Endothelial cell of umbilical vein (primary cell): ENCODE data around the gene RPL9. TPM values are rescaled to one million over a fixed set of nuclear protein-coding genes. Genes with fewer than 3 reads are reported as not detected.
A peak's percentile ranks its signal among the peaks of the same experiment; 100 is the strongest.

Experiments used
- BruUV-seq: library from RNA; stranded (reverse); fragments of 400-500 nt; replicated peaks from 2 replicates; lab custom pipeline; 2021; lab: Mats Ljungman, UMichigan
- CTCF ChIA-PET: fragments of 300-600, 350-600 bp; sonication (Branson Sonifier 250); formaldehyde crosslinking; loops from one replicate; lab custom pipeline; 2021; ENCODE audit warnings: antibody characterized with exemption, inconsistent platforms; lab: Charles Lee
- POLR2A ChIA-PET: fragments of 300-600, 350-600 bp; sonication (Branson Sonifier 250); formaldehyde crosslinking; loops from one replicate; lab custom pipeline; 2021; ENCODE audit warnings: antibody characterized with exemption, inconsistent platforms; lab: Charles Lee
- DNase-seq: peaks from one replicate; pipeline ENCODE4 v3.0.0-alpha.2; 2011; ENCODE audit warnings: low read depth, low spot score
- FAIRE-seq: peaks from 2 replicates; lab custom pipeline; 2011; peaks lifted over from hg19 to GRCh38; lab: Jason Lieb, UNC
- H2AFZ ChIP-seq: 2 replicates; pipeline ENCODE4 v1.6.0; 2012; ENCODE audit warnings: low read depth, low read length, control low read depth, inconsistent platforms
- H3K27ac ChIP-seq: 2 replicates; pipeline ENCODE4 v1.5.1; 2011; ENCODE audit warnings: low read depth, mild to moderate bottlenecking, control low read depth, low read length, moderate library complexity; ENCODE audit not compliant: insufficient read depth
- H3K27me3 ChIP-seq, 2 experiments: 2 replicates each; pipeline versions ENCODE4 v1.6.0 to v1.6.1; 2011; ENCODE audit warnings: low read length in 2 of 2, mixed read lengths in 1 of 2; ENCODE audit not compliant: control insufficient read depth in 2 of 2, insufficient read depth in 2 of 2
- H3K36me3 ChIP-seq, 2 experiments: 2 replicates in 1 of 2; 3 replicates in 1 of 2; pipeline ENCODE4 v1.5.1; 2011; ENCODE audit warnings: low read length in 2 of 2, mild to moderate bottlenecking in 1 of 2, moderate library complexity in 1 of 2; ENCODE audit not compliant: control insufficient read depth in 2 of 2, insufficient read depth in 2 of 2; ENCODE audit errors: extremely low read depth in 1 of 2
- H3K4me1 ChIP-seq: 3 replicates; pipeline ENCODE4 v1.5.1; 2011; ENCODE audit warnings: mild to moderate bottlenecking, low read length; ENCODE audit not compliant: control insufficient read depth, insufficient read depth; ENCODE audit errors: extremely low read depth
- H3K4me2 ChIP-seq: 2 replicates; pipeline ENCODE4 v1.6.1; 2011; ENCODE audit warnings: low read length, control low read depth, mixed read lengths; ENCODE audit not compliant: insufficient read depth
- H3K4me3 ChIP-seq, 3 experiments: fragments of 200-600 bp in 1 of 3; sonication (generic), shearing (Covaris generic) in 1 of 3; replicated peaks in 1 of 3; 2 replicates each; pipeline ENCODE4 v1.5.1; 2011 to 2016; ENCODE audit warnings: control low read depth in 3 of 3, low read length in 3 of 3, mild to moderate bottlenecking in 2 of 3, inconsistent platforms in 1 of 3, low read depth in 1 of 3, moderate library complexity in 1 of 3; ENCODE audit not compliant: insufficient read depth in 1 of 3
- H3K79me2 ChIP-seq: 2 replicates; pipeline ENCODE4 v1.6.0; 2012; ENCODE audit warnings: low read length, inconsistent platforms; ENCODE audit not compliant: control insufficient read depth, insufficient read depth
- H3K9ac ChIP-seq: replicated peaks from 2 replicates; pipeline ENCODE3; 2011; ENCODE audit warnings: low read length, control low read depth; ENCODE audit not compliant: insufficient read depth; ENCODE audit errors: extremely low read depth
- H3K9me1 ChIP-seq: replicated peaks from 3 replicates; pipeline ENCODE4 v1.6.0; 2011; ENCODE audit warnings: mild to moderate bottlenecking, low read length; ENCODE audit not compliant: control insufficient read depth, insufficient read depth; ENCODE audit errors: extremely low read depth
- H3K9me3 ChIP-seq: replicated peaks from 2 replicates; pipeline ENCODE4 v1.5.1; 2012; ENCODE audit warnings: low read length, inconsistent platforms; ENCODE audit not compliant: control insufficient read depth, insufficient read depth
- H4K20me1 ChIP-seq: replicated peaks from 2 replicates; pipeline ENCODE3; 2011; ENCODE audit warnings: mild to moderate bottlenecking, low read length; ENCODE audit not compliant: control insufficient read depth, insufficient read depth; ENCODE audit errors: extremely low read depth
- FOS ChIP-seq: IDR thresholded peaks from 2 replicates; pipeline ENCODE4 v1.6.1; 2011; ENCODE audit warnings: mild to moderate bottlenecking, low read length, moderate library complexity, borderline replicate concordance; ENCODE audit not compliant: insufficient read depth
- JUN ChIP-seq: IDR thresholded peaks from 2 replicates; pipeline ENCODE4 v1.6.1; 2011; ENCODE audit warnings: borderline replicate concordance, low read depth; ENCODE audit not compliant: insufficient read length, insufficient read depth
- POLR2A ChIP-seq: IDR thresholded peaks from 2 replicates; pipeline ENCODE4 v1.6.1; 2012; ENCODE audit warnings: low read depth, mild to moderate bottlenecking, control low read depth, low read length
- POLR2AphosphoS5 ChIP-seq: IDR thresholded peaks from 2 replicates; pipeline ENCODE4 v1.6.1; 2012; ENCODE audit warnings: low read depth, mild to moderate bottlenecking, control low read depth, low read length, moderate library complexity; ENCODE audit not compliant: insufficient read depth
- dilution Hi-C: fragments of 300-500 bp; cut with MboI; formaldehyde crosslinking; loops from one replicate; pipeline ENCODE4 v1.15.0; 2019; ENCODE audit warnings: low sequenced_read_pairs; ENCODE audit not compliant: extremely low pct_ligation_motif_present
- intact Hi-C: fragments of 100-400 bp; cut with micrococcal nuclease; formaldehyde crosslinking; loops from one replicate; pipeline ENCODE4 v1.10.0; 2022
- polyA plus RNA-seq, 4 experiments: library from polyadenylated mRNA; depleted of rRNA in 3 of 4; stranded (reverse) in 3 of 4; unstranded in 1 of 4; fragments of >200 nt; gene quantifications; 2 replicates each; pipeline versions ENCODE4 v1.2.1 to v1.2.3, GENCODE V29; 2011 to 2012; ENCODE audit warnings: missing spikeins in 1 of 4
- total RNA-seq: library from RNA; stranded (reverse); gene quantifications from 2 replicates; pipeline ENCODE4 v1.2.3, GENCODE V29; 2021
- TF ChIP-seq, protein P1 (sequence below), 2 donors: IDR thresholded peaks; 1 replicate in 1 of 2; 2 replicates in 1 of 2; pipeline ENCODE4 v1.5.1; 2011; ENCODE audit warnings: low read length in 2 of 2, mild to moderate bottlenecking in 2 of 2, moderate library complexity in 2 of 2, control low read depth in 1 of 2, inconsistent platforms in 1 of 2, low read depth in 1 of 2; ENCODE audit not compliant: insufficient read depth in 1 of 2; ENCODE audit errors: extremely low read depth in 1 of 2
- TF ChIP-seq, protein P2 (sequence below): IDR thresholded peaks from 2 replicates; pipeline ENCODE4 v1.6.1; 2011; ENCODE audit not compliant: insufficient read depth, insufficient read length

Gene RPL9
- total and polyA plus RNA-seq, 2 donors (not counting 3 experiments of a cell fraction or from before 2014, with no cell fraction given), result 963 to 1,186 TPM

DNA sequence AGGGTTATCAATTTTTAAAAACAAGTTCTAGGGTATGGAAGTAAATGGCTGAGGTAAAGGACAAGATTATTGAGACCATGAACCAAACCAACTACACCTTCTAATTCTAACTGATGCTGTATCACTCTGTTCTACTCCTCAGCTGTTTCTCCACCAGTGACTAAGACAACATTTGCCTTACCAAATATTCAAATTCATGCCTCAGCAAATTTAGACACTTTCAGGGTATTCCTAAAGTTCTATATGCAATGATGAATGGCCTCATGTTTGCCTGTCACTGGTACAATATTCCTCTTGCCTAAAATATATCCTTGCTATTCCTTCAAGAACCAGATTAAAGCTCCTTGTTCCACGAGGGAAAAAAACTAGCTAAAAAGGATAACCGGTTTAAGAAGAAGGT lies 5.0 kb downstream of the RPL9 start:
- ChIA-PET CTCF (interaction anchor here (0.6 to 1.3 kb wide), 2 partner anchors 16 to 148 kb away, joined by 3 to 4 read pairs; no protein-coding TSS in a partner anchor), POLR2A (interaction anchor here (0.7 kb wide), 1 partner anchor 345 kb away, joined by 3 read pairs; no protein-coding TSS in a partner anchor)
- Histone ChIP-seq H2AFZ (no peak overlapping the region), H3K4me1 (peaks cover 22% of the 10 kb centered on the region), H3K9ac (no peak overlapping the region), H3K4me3 (no peak overlapping the region), H3K36me3 (peaks cover 16 to 41% of the 10 kb centered on the region in 2 experiments), H3K79me2 (peaks cover 39% of the 10 kb centered on the region), H3K4me2 (no peak overlapping the region), H3K9me1 (no peaks in the 10 kb centered on the region), H3K9me3 (no peaks in the 10 kb centered on the region), H4K20me1 (peaks cover 10% of the 10 kb centered on the region), H3K27ac (no peak overlapping the region), H3K27me3 (no peaks in the 10 kb centered on the region)
- no TSS peak for BruUV-seq
- intact Hi-C loops (no loop called here), dilution Hi-C loops (no loop called here)
- no peak for TF ChIP-seq JUN
- peak; percentile 38 for TF ChIP-seq POLR2A
- no peak for FAIRE-seq
- no peak for DNase-seq

DNA sequence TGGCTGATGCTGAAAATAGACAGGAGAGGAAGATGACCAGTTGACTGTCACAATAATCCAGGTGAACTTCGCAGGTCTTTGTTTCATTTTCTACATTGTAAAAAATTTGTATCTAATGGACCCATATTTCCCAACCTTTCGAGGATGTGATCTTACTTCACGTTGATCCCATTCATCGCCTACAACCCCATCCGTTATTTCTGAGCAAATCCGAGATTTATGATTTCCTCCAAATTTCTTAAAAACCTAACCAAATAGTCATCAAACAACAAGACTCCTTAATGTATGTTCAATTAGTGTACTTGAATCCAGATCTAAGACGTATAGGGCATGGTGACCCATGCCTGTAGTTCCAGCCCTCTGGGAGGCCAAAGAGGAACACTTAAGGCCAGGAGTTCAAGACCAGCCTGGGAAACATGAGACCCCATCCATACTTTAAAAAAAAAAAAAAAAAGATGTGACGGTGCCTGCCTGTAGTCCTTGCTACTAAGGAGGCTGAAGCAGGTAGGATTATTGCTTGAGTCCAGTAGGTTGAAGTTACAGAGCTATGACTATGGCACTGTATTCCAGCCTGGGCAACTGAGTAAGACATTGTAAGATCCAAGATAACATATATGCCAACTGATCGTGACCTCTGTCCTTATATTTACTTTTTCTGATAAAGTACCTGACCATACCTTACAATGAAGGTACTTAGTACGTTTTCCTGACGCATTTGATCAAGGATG lies 5.7 kb downstream of the RPL9 start:
- TF ChIP-seq FOS, result no peak
- TF ChIP-seq POLR2AphosphoS5, result no peak
- TF ChIP-seq, protein P1, sequence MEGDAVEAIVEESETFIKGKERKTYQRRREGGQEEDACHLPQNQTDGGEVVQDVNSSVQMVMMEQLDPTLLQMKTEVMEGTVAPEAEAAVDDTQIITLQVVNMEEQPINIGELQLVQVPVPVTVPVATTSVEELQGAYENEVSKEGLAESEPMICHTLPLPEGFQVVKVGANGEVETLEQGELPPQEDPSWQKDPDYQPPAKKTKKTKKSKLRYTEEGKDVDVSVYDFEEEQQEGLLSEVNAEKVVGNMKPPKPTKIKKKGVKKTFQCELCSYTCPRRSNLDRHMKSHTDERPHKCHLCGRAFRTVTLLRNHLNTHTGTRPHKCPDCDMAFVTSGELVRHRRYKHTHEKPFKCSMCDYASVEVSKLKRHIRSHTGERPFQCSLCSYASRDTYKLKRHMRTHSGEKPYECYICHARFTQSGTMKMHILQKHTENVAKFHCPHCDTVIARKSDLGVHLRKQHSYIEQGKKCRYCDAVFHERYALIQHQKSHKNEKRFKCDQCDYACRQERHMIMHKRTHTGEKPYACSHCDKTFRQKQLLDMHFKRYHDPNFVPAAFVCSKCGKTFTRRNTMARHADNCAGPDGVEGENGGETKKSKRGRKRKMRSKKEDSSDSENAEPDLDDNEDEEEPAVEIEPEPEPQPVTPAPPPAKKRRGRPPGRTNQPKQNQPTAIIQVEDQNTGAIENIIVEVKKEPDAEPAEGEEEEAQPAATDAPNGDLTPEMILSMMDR (IDR thresholded peaks at IDR 0.05; ENCODE audit: extremely low read depth in 1 of 2, insufficient read depth in 1 of 2, low read depth in 1 of 2, low read length in 2 of 2), result no peak
- TF ChIP-seq, protein P2, sequence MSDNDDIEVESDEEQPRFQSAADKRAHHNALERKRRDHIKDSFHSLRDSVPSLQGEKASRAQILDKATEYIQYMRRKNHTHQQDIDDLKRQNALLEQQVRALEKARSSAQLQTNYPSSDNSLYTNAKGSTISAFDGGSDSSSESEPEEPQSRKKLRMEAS, result no peak
- TF ChIP-seq POLR2A, result peak; percentile 23
- H2AFZ ChIP-seq, result no peak overlapping the region
- H3K79me2 ChIP-seq, result peaks cover 33% of the 10 kb centered on the region
- no peaks in the 10 kb centered on the region for H3K27me3 ChIP-seq
- FAIRE-seq (no peak), DNase-seq (no peak)
- POLR2A ChIA-PET, result interaction anchor here (0.7 kb wide), 1 partner anchor 345 kb away, joined by 3 read pairs; no protein-coding TSS in a partner anchor
- no peak overlapping the region for H3K4me2 ChIP-seq
- no peaks in the 10 kb centered on the region for H3K9me1 ChIP-seq
- peaks cover 22% of the 10 kb centered on the region for H3K4me1 ChIP-seq
- H3K4me3 ChIP-seq, result no peak overlapping the region
- H4K20me1 ChIP-seq, result peaks cover 10% of the 10 kb centered on the region
- no peak overlapping the region for H3K27ac ChIP-seq
- no peak overlapping the region for H3K9ac ChIP-seq
- H3K9me3 ChIP-seq, result no peaks in the 10 kb centered on the region
- CTCF ChIA-PET, result interaction anchor here (0.5 to 0.6 kb wide), 3 partner anchors 19 to 578 kb away, joined by 3 read pairs; no protein-coding TSS in a partner anchor
- intact Hi-C loops, result no loop called here
- H3K36me3 ChIP-seq, result peaks cover 16 to 41% of the 10 kb centered on the region in 2 experiments
- dilution Hi-C loops, result no loop called here
- no TSS peak for BruUV-seq
